ENCODE results near the gene CYP24A1. TPM values are rescaled to one million over a fixed set of nuclear protein-coding genes. Genes with fewer than 3 reads are reported as not detected.
A peak's percentile ranks its signal among the peaks of the same experiment; 100 is the strongest.

CYP24A1 gene
- 1.2 TPM in 1 of 2 replicates, not detected in the other for total RNA-seq (2014; rRNA removed; shearing (Covaris generic))
- polyA plus RNA-seq (2016; fragmentation: Nextera tagmentation; extraction: Ambion mirVana) = 0.37 and 0.43 TPM in 2 replicates

GRCh38 chr20:54173653-54174456 lies at the start of gene CYP24A1:
Gene CYP24A1, minus strand, starts transcription at chr20:54173986. Its CDS starts 407 bp downstream, at chr20:54173579.
- TF ChIP-seq EZH2phosphoT487 (IDR thresholded peaks at IDR 0.05; ENCODE audit: insufficient read depth, low read depth) (no peak), EZH2 (IDR thresholded peaks at IDR 0.05; ENCODE audit: insufficient read depth, poor library complexity, severe bottlenecking) (no peak)
- 3 to 5% methylated on average over 39 to 61 of the region's 61 CpGs for WGBS, 2 experiments (ENCODE audit: low coverage in 1 of 2, low lambda C conversion rate in 2 of 2, missing lambda C conversion rate in 2 of 2)
- Histone ChIP-seq H3K4me3 (peak within 1 kb of the TSS; percentile 58), H3K9me3 (ENCODE audit: low read depth) (no peaks in the 10 kb centered on the region), H3K36me3 (ENCODE audit: low read depth) (no peaks in the 10 kb centered on the region), H3K9ac (0 out of 2 replicates have a peak within 1 kb of the TSS, but pooled peaks have one; percentile 17), H3F3A (ENCODE audit: insufficient read depth) (no peaks in the 10 kb centered on the region), H3K4me1 (ENCODE audit: insufficient read depth) (peaks cover 7% of the 10 kb centered on the region; the same call in 1 of the 2 replicates), H2AFZ (peak within 1 kb of the TSS; percentile 58), H3K27ac (no peak within 1 kb of the TSS), H3K79me2 (ENCODE audit: insufficient read depth) (no peaks in the 10 kb centered on the region), H3K9me2 (ENCODE audit: insufficient read depth) (no peaks in the 10 kb centered on the region), H4K20me1 (ENCODE audit: insufficient read depth) (no peaks in the 10 kb centered on the region), H3K27me3 (replicated peaks; ENCODE audit: insufficient read depth) (peaks cover 30% of the 10 kb centered on the region), H3K4me2 (ENCODE audit: unreplicated experiment) (peak within 1 kb of the TSS; percentile 78)
- in situ Hi-C loops (cut with MboI) = no loop called here
- peak; percentile 64 for DNase-seq

- H4K20me1 ChIP-seq (ENCODE audit: insufficient read depth) = no peaks in the 10 kb centered on the region
- in situ Hi-C loops (cut with MboI) = loop anchor here (5.0 kb wide), 1 partner anchor 424 kb away; no protein-coding TSS in a partner anchor
- H3K4me3 ChIP-seq = no peak overlapping the region
- no peaks in the 10 kb centered on the region for H3K79me2 ChIP-seq (ENCODE audit: insufficient read depth)
- WGBS, 2 experiments (ENCODE audit: low coverage in 1 of 2, low lambda C conversion rate in 2 of 2, missing lambda C conversion rate in 2 of 2) = 72 to 74% methylated on average over 5 of the region's 5 CpGs
- no peak overlapping the region for H3K9ac ChIP-seq
- no peak overlapping the region for H3K27ac ChIP-seq
- no peak overlapping the region for H2AFZ ChIP-seq
- H3K4me1 ChIP-seq (ENCODE audit: insufficient read depth) = peaks cover 13% of the 10 kb centered on the region
- TF ChIP-seq EZH2phosphoT487 (IDR thresholded peaks at IDR 0.05; ENCODE audit: insufficient read depth, low read depth) = no peak
- no peak for TF ChIP-seq EZH2 (IDR thresholded peaks at IDR 0.05; ENCODE audit: insufficient read depth, poor library complexity, severe bottlenecking)
- no peaks in the 10 kb centered on the region for H3K9me2 ChIP-seq (ENCODE audit: insufficient read depth)
- H3K4me2 ChIP-seq (ENCODE audit: unreplicated experiment) = no peak overlapping the region
- DNase-seq = no peak
- H3F3A ChIP-seq (ENCODE audit: insufficient read depth) = no peaks in the 10 kb centered on the region
- H3K27me3 ChIP-seq (replicated peaks; ENCODE audit: insufficient read depth) = no peaks in the 10 kb centered on the region
- H3K36me3 ChIP-seq (ENCODE audit: low read depth) = no peaks in the 10 kb centered on the region
- H3K9me3 ChIP-seq (ENCODE audit: low read depth) = no peaks in the 10 kb centered on the region
These were observed 49.5 kb upstream of the CYP24A1 start for GRCh38 chr20:54223285-54223684.

DNA sequence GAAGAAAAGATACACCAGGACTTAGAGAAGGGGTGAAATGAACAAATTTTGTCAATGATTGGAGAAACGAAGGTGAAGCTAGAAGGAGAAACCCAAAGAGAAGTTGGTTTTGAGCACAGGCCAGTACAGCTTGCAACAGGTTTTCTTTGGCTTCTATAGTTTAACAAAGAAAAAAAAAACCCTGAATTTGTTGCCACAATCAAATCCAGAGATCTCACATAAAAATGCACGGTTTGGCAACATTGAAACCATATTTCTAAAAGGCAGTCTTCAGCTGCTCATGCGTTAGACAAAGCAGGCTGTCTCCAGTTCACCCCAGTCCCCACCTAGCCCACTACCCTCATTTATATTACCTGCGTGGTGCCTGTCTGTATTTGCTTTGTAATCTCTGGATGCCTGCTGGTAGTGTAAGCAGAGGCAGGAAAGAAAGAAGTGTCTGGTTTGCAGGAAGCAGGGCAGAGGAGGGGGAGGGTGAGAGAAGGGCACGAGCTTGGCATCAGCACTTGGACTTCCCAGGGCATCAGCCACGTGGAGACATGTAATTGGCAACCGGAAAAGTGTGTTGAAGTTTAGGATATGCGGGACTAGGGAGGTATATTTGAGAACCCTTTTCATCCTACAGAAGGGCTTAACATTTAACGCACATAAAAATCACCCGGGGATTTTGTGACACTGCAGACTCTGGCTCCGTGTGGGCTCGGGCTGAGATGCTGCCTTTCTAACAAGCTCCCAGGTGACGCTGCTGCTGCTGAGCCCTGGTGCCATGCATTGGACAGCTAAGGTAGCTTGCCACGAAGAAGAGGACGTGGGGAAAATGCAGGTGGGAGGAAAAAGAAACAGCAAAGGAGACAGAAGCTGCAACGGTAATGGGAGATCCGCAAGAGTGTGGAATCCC lies 48.5 kb upstream of the CYP24A1 start:
- no peaks in the 10 kb centered on the region for H3F3A ChIP-seq (ENCODE audit: insufficient read depth)
- no peak overlapping the region for H3K4me2 ChIP-seq (ENCODE audit: unreplicated experiment)
- no peaks in the 10 kb centered on the region for H3K36me3 ChIP-seq (ENCODE audit: low read depth)
- no peaks in the 10 kb centered on the region for H3K9me2 ChIP-seq (ENCODE audit: insufficient read depth)
- H3K27ac ChIP-seq = no peak overlapping the region
- no peak overlapping the region for H3K9ac ChIP-seq
- DNase-seq = peak; percentile 17
- peaks cover 14% of the 10 kb centered on the region for H3K4me1 ChIP-seq (ENCODE audit: insufficient read depth)
- H2AFZ ChIP-seq = no peak overlapping the region
- WGBS, 2 experiments (ENCODE audit: low coverage in 1 of 2, low lambda C conversion rate in 2 of 2, missing lambda C conversion rate in 2 of 2) = 34% methylated on average over 17 of the region's 17 CpGs
- no peaks in the 10 kb centered on the region for H3K27me3 ChIP-seq (replicated peaks; ENCODE audit: insufficient read depth)
- no peaks in the 10 kb centered on the region for H3K79me2 ChIP-seq (ENCODE audit: insufficient read depth)
- no peaks in the 10 kb centered on the region for H3K9me3 ChIP-seq (ENCODE audit: low read depth)
- TF ChIP-seq EZH2phosphoT487 (IDR thresholded peaks at IDR 0.05; ENCODE audit: insufficient read depth, low read depth) = no peak
- no peak for TF ChIP-seq EZH2 (IDR thresholded peaks at IDR 0.05; ENCODE audit: insufficient read depth, poor library complexity, severe bottlenecking)
- in situ Hi-C loops (cut with MboI) = loop anchor here (5.0 kb wide), 1 partner anchor 425 kb away; no protein-coding TSS in a partner anchor
- no peaks in the 10 kb centered on the region for H4K20me1 ChIP-seq (ENCODE audit: insufficient read depth)
- H3K4me3 ChIP-seq = no peak overlapping the region

GRCh38 chr20:54221353-54221752 lies 47.6 kb upstream of the CYP24A1 start:
- H3K4me1 ChIP-seq (ENCODE audit: insufficient read depth) = peaks cover 14% of the 10 kb centered on the region
- H3K9ac ChIP-seq = no peak overlapping the region
- H3K27me3 ChIP-seq (replicated peaks; ENCODE audit: insufficient read depth) = no peaks in the 10 kb centered on the region
- no peak for DNase-seq
- TF ChIP-seq EZH2phosphoT487 (IDR thresholded peaks at IDR 0.05; ENCODE audit: insufficient read depth, low read depth) (no peak), EZH2 (IDR thresholded peaks at IDR 0.05; ENCODE audit: insufficient read depth, poor library complexity, severe bottlenecking) (no peak)
- WGBS, 2 experiments (ENCODE audit: low coverage in 1 of 2, low lambda C conversion rate in 2 of 2, missing lambda C conversion rate in 2 of 2) = 92 to 95% methylated on average over 4 of the region's 4 CpGs
- in situ Hi-C loops (cut with MboI) = loop anchor here (5.0 kb wide), 1 partner anchor 426 kb away; no protein-coding TSS in a partner anchor
- no peaks in the 10 kb centered on the region for H3F3A ChIP-seq (ENCODE audit: insufficient read depth)
- H3K9me2 ChIP-seq (ENCODE audit: insufficient read depth) = no peaks in the 10 kb centered on the region
- no peak overlapping the region for H3K4me2 ChIP-seq (ENCODE audit: unreplicated experiment)
- H3K9me3 ChIP-seq (ENCODE audit: low read depth) = no peaks in the 10 kb centered on the region
- peaks cover 3% of the 10 kb centered on the region; the same call in 1 of the 2 replicates for H3K36me3 ChIP-seq (ENCODE audit: low read depth)
- no peak overlapping the region for H3K27ac ChIP-seq
- no peaks in the 10 kb centered on the region for H4K20me1 ChIP-seq (ENCODE audit: insufficient read depth)
- no peak overlapping the region for H2AFZ ChIP-seq
- no peak overlapping the region for H3K4me3 ChIP-seq
- 0 out of 2 replicates have a peak, but pooled peaks cover 5% of the 10 kb centered on the region for H3K79me2 ChIP-seq (ENCODE audit: insufficient read depth)
